Pancreas (tissue), 10 donors: ENCODE measurements around the gene CPNE7. TPM values are rescaled to one million over a fixed set of nuclear protein-coding genes. Genes with fewer than 3 reads are reported as not detected.
A peak's percentile ranks its signal among the peaks of the same experiment; 100 is the strongest.

Experiments
- ATAC-seq, 4 donors: fragments of 200-7000 bp; cut with Tn5 transposase; one replicate each; pipeline versions ENCODE4 v1.8.0 to v1.9.1; 2020; ENCODE audit warnings: mild to moderate bottlenecking in 4 of 4, moderate library complexity in 4 of 4
- DNase-seq, 6 donors: peaks; one replicate each; pipeline ENCODE4 v3.0.0-alpha.2; 2020
- FAIRE-seq: peaks from 2 replicates; lab custom pipeline; 2012; peaks lifted over from hg19 to GRCh38; lab: Jason Lieb, UNC
- H3K27ac ChIP-seq, 4 donors: fragments of 200-600 bp; sonication (generic); 1 replicate in 3 of 4; 2 replicates in 1 of 4; pipeline versions ENCODE4 v1.5.0 to v1.8.0; 2020
- H3K27me3 ChIP-seq, 4 donors: fragments of 200-600 bp; one replicate each; pipeline ENCODE4 v1.8.0; 2021
- H3K36me3 ChIP-seq, 3 donors: fragments of 200-600 bp; sonication (generic) in 1 of 3; one replicate each; pipeline versions ENCODE4 v1.5.0 to v1.8.0; 2020 to 2021
- H3K4me1 ChIP-seq, 3 donors: fragments of 200-600 bp; one replicate each; pipeline ENCODE4 v1.8.0; 2021
- H3K4me3 ChIP-seq, 4 donors: fragments of 200-600 bp; sonication (generic) in 2 of 4; one replicate each; pipeline versions ENCODE4 v1.5.0 to v1.8.0; 2020 to 2021
- H3K9me3 ChIP-seq, 4 donors: fragments of 200-600 bp; one replicate each; pipeline ENCODE4 v1.8.0; 2021
- WGBS, 2 donors: extraction: QIAGEN DNeasy Blood & Tissue Kit; methylation state at CpG; one replicate each; pipeline ENCODE4 v1.1.7; 2013; 5-methylcytosine and 5-hydroxymethylcytosine counted together
- intact Hi-C, 3 donors: fragments of 100-400 bp; cut with DNase I; formaldehyde crosslinking; loops; one replicate each; pipeline versions ENCODE4 v1.11.1 to v1.14.2; 2022
- polyA plus RNA-seq, 2 donors: library from polyadenylated mRNA; stranded (reverse); fragments of 200-250 nt; gene quantifications; one replicate each; pipeline ENCODE4 v1.2.3, GENCODE V29; 2013
- total RNA-seq, 6 donors: library from RNA; stranded (reverse); fragmentation: NEBNext Ultra II Directional in 4 of 6; extraction: Animal tissue kit (Norgen Biotek cat#: 25700) in 4 of 6; gene quantifications; one replicate each; pipeline versions ENCODE4 v1.2.1 to v1.2.4, GENCODE V29; 2021 to 2023
- TF ChIP-seq, protein P1 (sequence below), 4 donors: fragments of 200-600 bp; sonication (generic) in 3 of 4; IDR thresholded peaks; one replicate each; pipeline versions ENCODE4 v1.5.0 to v1.8.0; 2021; ENCODE audit warnings: antibody characterized with exemption in 4 of 4
- donor health status: healthy with polysubstance abuse.
- donor health status: DM: no; HTN: no; CAD: no; lungs with moderate emphysema.
- donor health status: DM: no; HTN: no; CAD: no.
- donor health status: control.
- donor health status: control.
- donor health status: Bipolar disorder and iron deficiency.
- donor health status: DM: yes; HTN: yes; CAD: no.
- donor health status: DM: no; HTN: no; CAD: no.
- donor health status: DM: no; HTN: no; CAD: no.
- donor health status: DM: yes; HTN: yes; CAD: no.

The CPNE7 gene
- total and polyA plus RNA-seq, 8 donors = 0.12 to 4.5 (median 1.0) TPM

DNA sequence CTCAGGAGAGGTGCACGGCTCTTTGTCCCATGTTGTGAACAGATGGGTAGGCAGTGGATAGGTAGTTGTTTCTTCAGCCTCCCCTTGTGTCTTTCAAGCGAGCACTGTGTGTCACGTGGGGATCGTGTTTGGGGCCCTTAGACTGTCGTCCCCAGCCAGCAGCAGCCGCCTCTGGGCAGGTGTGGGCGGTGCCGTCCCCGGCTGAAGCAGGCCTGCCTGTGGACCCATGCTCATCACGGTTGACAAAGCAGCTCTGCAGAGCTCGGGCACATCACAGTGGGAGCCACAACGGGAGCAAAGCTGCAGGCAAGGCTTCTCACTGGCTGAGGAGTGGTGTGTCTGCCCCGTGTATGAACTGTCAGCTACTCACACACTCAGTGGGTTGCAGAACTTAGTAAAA lies 19.8 kb upstream of the CPNE7 start:
- intact Hi-C loops = loop anchor here in 1 of 3 donors (10.0 kb wide), 1 partner anchor 231 kb away; no protein-coding TSS in a partner anchor

DNA sequence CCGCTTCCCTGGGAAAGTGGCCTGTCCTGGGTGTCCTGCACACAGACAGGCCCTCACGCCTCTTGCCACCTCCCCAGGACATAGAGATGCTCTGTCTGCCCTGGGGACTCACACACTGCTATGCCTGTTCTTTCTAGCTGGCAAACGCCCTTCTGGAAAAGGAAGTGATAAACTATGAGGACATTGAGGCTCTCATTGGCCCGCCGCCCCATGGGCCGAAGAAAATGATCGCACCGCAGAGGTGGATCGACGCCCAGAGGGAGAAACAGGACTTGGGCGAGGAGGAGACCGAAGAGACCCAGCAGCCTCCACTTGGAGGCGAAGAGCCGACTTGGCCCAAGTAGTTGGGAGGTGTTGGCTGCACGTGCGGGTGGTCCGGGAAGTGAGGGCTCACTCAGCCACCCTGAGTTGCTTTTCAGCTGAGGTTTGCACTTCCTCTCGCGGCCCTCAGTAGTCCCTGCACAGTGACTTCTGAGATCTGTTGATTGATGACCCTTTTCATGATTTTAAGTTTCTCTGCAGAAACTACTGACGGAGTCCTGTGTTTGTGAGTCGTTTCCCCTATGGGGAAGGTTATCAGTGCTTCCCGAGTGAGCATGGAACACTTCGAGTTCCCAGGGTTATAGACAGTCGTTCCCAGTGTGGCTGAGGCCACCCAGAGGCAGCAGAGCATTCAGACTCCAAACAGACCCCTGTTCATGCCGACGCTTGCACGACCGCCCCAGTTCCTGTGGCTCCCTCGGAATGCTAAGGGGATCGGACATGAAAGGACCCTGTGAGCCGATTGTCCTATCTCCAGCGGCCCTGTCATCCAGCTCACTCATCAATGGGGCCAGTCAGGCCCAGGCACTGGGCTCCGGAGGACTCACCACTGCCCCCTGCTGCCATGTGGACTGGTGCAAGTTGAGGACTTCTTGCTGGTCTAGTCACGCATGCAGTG lies 18.5 kb upstream of the CPNE7 start:
- peak in 5 of 6 donors; percentile 62 to 92 (median 76) for DNase-seq
- intact Hi-C loops = loop anchor here in 1 of 3 donors (10.0 kb wide), 1 partner anchor 232 kb away; no protein-coding TSS in a partner anchor
- H3K4me3 ChIP-seq = no peak overlapping the region
- H3K4me1 ChIP-seq = peaks cover 2 to 9% (median 7%) of the 10 kb centered on the region in 3 donors
- TF ChIP-seq, protein P1, sequence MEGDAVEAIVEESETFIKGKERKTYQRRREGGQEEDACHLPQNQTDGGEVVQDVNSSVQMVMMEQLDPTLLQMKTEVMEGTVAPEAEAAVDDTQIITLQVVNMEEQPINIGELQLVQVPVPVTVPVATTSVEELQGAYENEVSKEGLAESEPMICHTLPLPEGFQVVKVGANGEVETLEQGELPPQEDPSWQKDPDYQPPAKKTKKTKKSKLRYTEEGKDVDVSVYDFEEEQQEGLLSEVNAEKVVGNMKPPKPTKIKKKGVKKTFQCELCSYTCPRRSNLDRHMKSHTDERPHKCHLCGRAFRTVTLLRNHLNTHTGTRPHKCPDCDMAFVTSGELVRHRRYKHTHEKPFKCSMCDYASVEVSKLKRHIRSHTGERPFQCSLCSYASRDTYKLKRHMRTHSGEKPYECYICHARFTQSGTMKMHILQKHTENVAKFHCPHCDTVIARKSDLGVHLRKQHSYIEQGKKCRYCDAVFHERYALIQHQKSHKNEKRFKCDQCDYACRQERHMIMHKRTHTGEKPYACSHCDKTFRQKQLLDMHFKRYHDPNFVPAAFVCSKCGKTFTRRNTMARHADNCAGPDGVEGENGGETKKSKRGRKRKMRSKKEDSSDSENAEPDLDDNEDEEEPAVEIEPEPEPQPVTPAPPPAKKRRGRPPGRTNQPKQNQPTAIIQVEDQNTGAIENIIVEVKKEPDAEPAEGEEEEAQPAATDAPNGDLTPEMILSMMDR (IDR thresholded peaks at IDR 0.05) = peak; percentile 42 to 75 (median 64)
- peak in 3 of 4 donors; percentile 37 to 42 (median 40) for ATAC-seq
- no peaks in the 10 kb centered on the region for H3K27me3 ChIP-seq
- H3K27ac ChIP-seq = no peak overlapping the region
- no peaks in the 10 kb centered on the region for H3K9me3 ChIP-seq
- no peak for FAIRE-seq
- H3K36me3 ChIP-seq = peaks cover 0 to 18% (median 4%) of the 10 kb centered on the region in 3 donors
- 67 to 72% methylated on average over 34 of the region's 34 CpGs for WGBS, 2 donors

More for the DNA sequence above, 19.8 kb upstream of the CPNE7 start:
- H3K9me3 ChIP-seq = no peaks in the 10 kb centered on the region
- no peaks in the 10 kb centered on the region for H3K27me3 ChIP-seq
- ATAC-seq = no peak
- TF ChIP-seq, protein P1 (IDR thresholded peaks at IDR 0.05) = no peak
- peaks cover 0 to 11% (median 0%) of the 10 kb centered on the region in 3 donors for H3K36me3 ChIP-seq
- WGBS, 2 donors = 86 to 90% methylated on average over 13 of the region's 13 CpGs
- H3K4me1 ChIP-seq = peaks cover 0 to 7% (median 4%) of the 10 kb centered on the region in 3 donors
- FAIRE-seq = no peak
- no peak for DNase-seq
- no peak overlapping the region for H3K27ac ChIP-seq
- no peak overlapping the region for H3K4me3 ChIP-seq

DNA sequence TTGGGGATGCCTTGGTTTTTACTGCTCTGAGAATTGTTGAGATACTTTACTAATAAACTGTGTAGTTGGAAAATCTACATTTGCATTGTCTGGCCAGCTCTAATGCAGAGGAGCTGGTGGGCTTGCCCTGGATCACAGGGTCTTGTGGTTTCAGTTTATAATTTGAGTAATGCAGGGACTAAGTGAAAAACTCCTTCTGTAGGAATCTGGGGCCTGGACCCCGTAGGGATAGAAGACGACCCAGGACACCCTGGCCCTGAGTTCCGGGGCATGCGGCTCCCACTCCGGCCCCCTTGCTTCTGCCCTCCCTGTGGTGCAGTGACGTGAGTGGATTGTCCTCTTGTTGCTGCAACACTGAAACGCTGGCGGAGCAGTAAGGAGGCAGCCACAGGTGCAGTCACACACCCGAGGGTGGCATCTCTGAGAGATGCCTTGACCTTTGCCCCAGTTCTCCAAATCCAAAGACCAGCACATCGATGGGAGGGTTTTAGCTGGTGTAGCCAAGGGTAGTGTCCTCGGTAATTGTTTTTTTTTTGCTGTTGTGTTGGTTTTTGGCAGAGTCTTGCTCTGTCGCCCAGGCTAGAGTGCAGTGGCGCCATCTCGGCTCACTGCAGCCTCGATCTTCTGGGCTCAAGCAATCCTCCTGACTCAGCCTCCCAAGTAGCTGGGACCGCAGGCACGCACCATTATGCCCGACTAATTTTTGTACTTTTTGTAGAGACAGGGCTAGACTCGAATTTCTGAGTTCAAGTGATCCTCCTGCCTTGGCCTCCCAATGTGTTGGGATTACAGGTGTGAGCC lies 17.7 kb upstream of the CPNE7 start:
- intact Hi-C loops = loop anchor here in 1 of 3 donors (10.0 kb wide), 1 partner anchor 233 kb away; no protein-coding TSS in a partner anchor
- WGBS, 2 donors = 75 to 82% methylated on average over 19 of the region's 19 CpGs

DNA sequence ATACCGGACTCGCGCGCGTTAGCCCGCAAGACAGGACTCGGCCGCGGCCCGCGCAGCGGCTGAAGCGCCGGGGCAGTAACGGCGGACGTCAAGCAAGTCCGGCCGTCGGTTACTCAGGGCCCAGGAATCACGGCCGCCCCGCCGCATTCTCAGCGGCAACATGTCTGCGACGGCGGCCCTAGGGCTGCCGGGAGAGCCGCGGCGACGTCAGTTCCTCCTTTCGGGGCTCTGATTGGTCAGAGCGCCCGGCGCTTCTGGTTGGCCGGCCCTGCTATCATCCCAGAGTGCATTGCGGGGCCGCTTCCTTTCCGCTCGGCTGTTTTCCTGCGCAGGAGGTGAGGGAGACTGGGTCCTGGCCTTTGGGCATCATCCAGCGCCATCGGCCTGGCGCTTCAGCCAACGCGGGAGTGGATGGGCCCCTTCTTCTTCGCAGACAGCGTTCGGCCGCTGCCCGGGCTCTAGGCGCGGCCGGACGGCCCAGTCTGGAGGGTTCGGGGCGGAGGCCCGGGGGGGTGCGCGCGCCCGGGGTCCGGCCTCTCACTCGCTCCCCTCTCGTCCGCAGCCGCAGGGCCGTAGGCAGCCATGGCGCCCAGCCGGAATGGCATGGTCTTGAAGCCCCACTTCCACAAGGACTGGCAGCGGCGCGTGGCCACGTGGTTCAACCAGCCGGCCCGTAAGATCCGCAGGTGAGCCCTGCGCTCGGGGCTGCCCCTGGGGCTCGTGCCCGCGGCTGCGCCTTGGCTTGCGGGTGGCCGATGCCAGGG lies 15.0 kb upstream of the CPNE7 start, which contains the start of gene RPL13:
TSS of gene RPL13 (plus strand) at position 305 of the 764 bp plus-strand sequence. CDS start at position 583, 278 bp downstream.
- peak; percentile 92 to 96 (median 94) for ATAC-seq
- no peaks in the 10 kb centered on the region for H3K9me3 ChIP-seq
- H3K4me1 ChIP-seq = peaks cover 14 to 38% (median 22%) of the 10 kb centered on the region in 3 donors
- H3K27me3 ChIP-seq = no peaks in the 10 kb centered on the region
- DNase-seq = peak; percentile 93 to 98 (median 94)
- peaks cover 0 to 32% (median 29%) of the 10 kb centered on the region in 3 donors for H3K36me3 ChIP-seq
- TF ChIP-seq, protein P1 (IDR thresholded peaks at IDR 0.05) = no peak
- peak within 1 kb of the TSS; percentile 76 to 98 (median 94) for H3K4me3 ChIP-seq
- intact Hi-C loops = no loop called here
- FAIRE-seq = no peak
- peak within 1 kb of the TSS; percentile 94 to 98 (median 96) for H3K27ac ChIP-seq
- WGBS, 2 donors = 0% methylated on average over 77 to 87 of the region's 87 CpGs

More for the DNA sequence above, 17.7 kb upstream of the CPNE7 start:
- no peak overlapping the region for H3K4me3 ChIP-seq
- peaks cover 9 to 15% (median 14%) of the 10 kb centered on the region in 3 donors for H3K4me1 ChIP-seq
- no peak overlapping the region for H3K27ac ChIP-seq
- peaks cover 0 to 27% (median 12%) of the 10 kb centered on the region in 3 donors for H3K36me3 ChIP-seq
- no peaks in the 10 kb centered on the region for H3K9me3 ChIP-seq
- ATAC-seq (no peak), DNase-seq (no peak), FAIRE-seq (no peak)
- no peaks in the 10 kb centered on the region for H3K27me3 ChIP-seq
- TF ChIP-seq, protein P1 (IDR thresholded peaks at IDR 0.05) = no peak
